IPS-18a (cell line): ENCODE data around the gene TCF19.

ENCODE experiments used
- H3K27ac ChIP-seq: one replicate; pipeline ENCODE4 v1.5.1; 2013; ENCODE audit warnings: low read length
- H3K27me3 ChIP-seq: one replicate; pipeline ENCODE4 v1.6.1; 2013; ENCODE audit warnings: mild to moderate bottlenecking, low read length; ENCODE audit not compliant: control insufficient read depth, insufficient read depth
- H3K36me3 ChIP-seq: one replicate; pipeline ENCODE4 v1.6.1; 2013; ENCODE audit warnings: low read depth, low read length; ENCODE audit not compliant: control insufficient read depth
- H3K4me1 ChIP-seq: one replicate; pipeline ENCODE4 v1.6.1; 2013; ENCODE audit warnings: low read depth, low read length; ENCODE audit not compliant: control insufficient read depth
- H3K4me3 ChIP-seq: one replicate; pipeline ENCODE4 v1.5.1; 2013; ENCODE audit warnings: low read length
- H3K9ac ChIP-seq: one replicate; pipeline ENCODE4 v1.6.1; 2013; ENCODE audit warnings: mild to moderate bottlenecking, low read length, moderate library complexity
- H3K9me3 ChIP-seq: one replicate; pipeline ENCODE4 v1.6.1; 2013; ENCODE audit warnings: low read depth, low read length; ENCODE audit not compliant: control insufficient read depth

TCF19 gene

DNA sequence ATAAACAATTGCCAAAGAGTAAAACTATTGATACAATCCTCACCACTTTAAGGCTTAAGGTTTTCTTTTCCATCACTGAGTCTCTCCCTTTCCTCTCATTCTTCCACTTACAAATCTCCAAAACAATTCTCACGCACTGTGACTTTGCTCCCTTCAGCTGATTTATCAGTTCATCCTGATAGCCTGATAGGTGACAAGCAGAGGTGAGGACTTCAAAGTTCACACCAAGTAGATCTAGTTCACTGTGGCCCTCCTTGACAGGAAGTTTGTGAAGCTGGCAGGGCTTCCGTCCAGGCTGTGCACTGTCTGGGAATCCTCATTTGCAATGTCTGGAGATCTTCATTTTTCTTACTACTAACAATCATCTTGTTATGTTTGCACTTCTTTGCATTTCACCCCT, 47.2 kb downstream of the TCF19 start:
- H3K4me1 ChIP-seq, result peaks cover 26% of the 10 kb centered on the region
- no peak overlapping the region for H3K4me3 ChIP-seq
- no peak overlapping the region for H3K27ac ChIP-seq
- no peaks in the 10 kb centered on the region for H3K36me3 ChIP-seq
- no peaks in the 10 kb centered on the region for H3K27me3 ChIP-seq
- H3K9ac ChIP-seq, result no peak overlapping the region
- H3K9me3 ChIP-seq, result no peaks in the 10 kb centered on the region

DNA sequence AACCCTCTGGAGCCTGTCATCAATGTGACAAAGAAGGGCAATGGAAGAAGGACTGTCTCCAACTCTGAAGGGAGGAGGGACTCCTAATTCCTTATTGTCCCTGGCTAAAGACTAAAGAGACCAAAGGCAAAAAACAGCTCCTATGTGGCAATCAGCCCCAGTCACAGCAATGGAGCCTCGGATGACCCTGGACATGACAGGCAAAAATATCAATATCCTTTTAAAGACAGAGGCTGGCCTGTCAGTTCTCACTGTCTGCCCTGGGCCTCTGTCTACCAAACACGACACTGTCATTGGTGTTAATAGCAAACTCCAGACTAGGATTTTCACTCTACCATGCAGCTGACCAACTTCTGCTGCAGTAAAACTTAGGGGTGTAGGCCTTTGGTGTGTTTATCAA, 50.1 kb downstream of the TCF19 start:
- Histone ChIP-seq H3K9ac (no peak overlapping the region), H3K27ac (no peak overlapping the region), H3K4me1 (peaks cover 21% of the 10 kb centered on the region), H3K36me3 (no peaks in the 10 kb centered on the region), H3K27me3 (no peaks in the 10 kb centered on the region), H3K9me3 (no peaks in the 10 kb centered on the region), H3K4me3 (no peak overlapping the region)

DNA sequence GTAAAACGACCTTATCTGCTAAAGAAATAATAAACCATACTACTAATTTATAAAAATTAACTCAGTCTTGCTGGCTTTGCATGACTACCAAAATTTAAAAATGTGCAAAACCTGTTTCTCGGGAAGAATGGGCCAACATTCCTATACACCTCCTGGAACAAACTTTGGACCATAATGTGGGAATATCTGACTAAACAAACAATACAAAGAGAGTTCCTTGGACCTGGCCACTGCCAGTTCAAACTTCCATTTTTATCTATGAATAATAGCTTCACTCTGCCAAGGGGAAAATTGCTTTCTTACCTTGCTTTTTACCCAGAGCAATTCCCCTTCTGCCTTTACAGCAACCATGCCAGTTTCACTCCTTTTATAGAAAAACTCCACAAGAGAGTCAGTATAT, 50.7 kb downstream of the TCF19 start:
- H3K27ac ChIP-seq, result no peak overlapping the region
- H3K9me3 ChIP-seq, result no peaks in the 10 kb centered on the region
- H3K4me3 ChIP-seq, result no peak overlapping the region
- H3K9ac ChIP-seq, result no peak overlapping the region
- no peaks in the 10 kb centered on the region for H3K27me3 ChIP-seq
- peaks cover 15% of the 10 kb centered on the region for H3K4me1 ChIP-seq
- H3K36me3 ChIP-seq, result no peaks in the 10 kb centered on the region

- no peaks in the 10 kb centered on the region for H3K36me3 ChIP-seq
- H3K9me3 ChIP-seq, result no peaks in the 10 kb centered on the region
- H3K9ac ChIP-seq, result no peak overlapping the region
- peaks cover 15% of the 10 kb centered on the region for H3K4me1 ChIP-seq
- no peak overlapping the region for H3K4me3 ChIP-seq
- H3K27ac ChIP-seq, result no peak overlapping the region
- H3K27me3 ChIP-seq, result no peaks in the 10 kb centered on the region
Measured at GRCh38 chr6:31210123-31210522, 51.7 kb downstream of the TCF19 start.

DNA sequence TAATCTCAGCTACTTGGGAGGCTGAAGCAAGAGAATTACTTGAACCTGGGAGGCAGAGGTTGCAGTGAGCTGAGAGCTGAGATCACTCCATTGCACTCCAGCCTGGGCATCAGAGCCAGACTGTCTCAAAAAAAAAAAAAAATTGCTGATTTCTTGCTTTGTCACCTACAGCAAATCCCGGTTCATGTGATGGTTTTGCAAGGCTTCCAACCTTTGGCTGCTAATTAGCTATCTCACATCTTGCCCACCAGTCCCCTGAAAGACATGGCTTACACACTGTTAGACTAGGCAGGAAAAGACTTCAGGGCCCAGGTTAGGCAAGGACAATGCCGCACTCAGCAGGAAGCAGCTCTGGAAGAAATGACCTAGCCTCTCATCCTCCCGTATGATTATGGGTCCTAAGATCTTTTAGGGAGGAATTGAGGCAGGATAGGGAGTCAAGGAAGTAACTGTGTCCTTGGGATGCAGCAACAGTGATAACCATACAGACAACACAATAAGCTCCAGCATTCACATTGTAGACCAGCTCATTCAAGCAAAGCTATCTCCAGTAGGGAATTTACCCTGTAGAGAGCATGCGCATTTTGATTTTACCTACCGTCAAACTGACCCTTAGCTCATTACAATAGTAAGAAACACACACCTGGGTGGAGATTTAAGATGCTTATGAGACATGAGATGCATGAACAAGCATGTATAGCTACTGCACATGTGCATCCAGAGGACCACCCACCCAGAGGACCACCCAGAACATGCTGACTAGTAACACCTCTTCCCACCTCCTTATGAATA, 52.5 kb downstream of the TCF19 start:
- H3K4me1 ChIP-seq, result peaks cover 15% of the 10 kb centered on the region
- H3K27me3 ChIP-seq, result no peaks in the 10 kb centered on the region
- H3K9me3 ChIP-seq, result no peaks in the 10 kb centered on the region
- no peak overlapping the region for H3K4me3 ChIP-seq
- no peaks in the 10 kb centered on the region for H3K36me3 ChIP-seq
- no peak overlapping the region for H3K9ac ChIP-seq
- H3K27ac ChIP-seq, result no peak overlapping the region
